Measurements from ENCODE around the gene PLEKHM2. TPM values are rescaled to one million over a fixed set of nuclear protein-coding genes. Genes with fewer than 3 reads are reported as not detected.
"Not testable (repeated sequence)": the region's sequence is repeated elsewhere in the genome, so short reads cannot be mapped to it uniquely, and the experiment has no call there.

The PLEKHM2 gene
- polyA plus RNA-seq, 1 donor: 26.6 TPM

GRCh38 chr1:15684468-15685291, 560 bp downstream of the PLEKHM2 start:
- H3K9me3 ChIP-seq (ENCODE audit: control insufficient read depth, low read depth, low read length): no peaks in the 10 kb centered on the region
- WGBS (ENCODE audit: insufficient coverage, low lambda C conversion rate): no CpG with 5 or more reads among the region's 72 CpGs
- H3K4me1 ChIP-seq (ENCODE audit: control insufficient read depth, insufficient read depth, low read length): peaks cover 22% of the 10 kb centered on the region

DNA sequence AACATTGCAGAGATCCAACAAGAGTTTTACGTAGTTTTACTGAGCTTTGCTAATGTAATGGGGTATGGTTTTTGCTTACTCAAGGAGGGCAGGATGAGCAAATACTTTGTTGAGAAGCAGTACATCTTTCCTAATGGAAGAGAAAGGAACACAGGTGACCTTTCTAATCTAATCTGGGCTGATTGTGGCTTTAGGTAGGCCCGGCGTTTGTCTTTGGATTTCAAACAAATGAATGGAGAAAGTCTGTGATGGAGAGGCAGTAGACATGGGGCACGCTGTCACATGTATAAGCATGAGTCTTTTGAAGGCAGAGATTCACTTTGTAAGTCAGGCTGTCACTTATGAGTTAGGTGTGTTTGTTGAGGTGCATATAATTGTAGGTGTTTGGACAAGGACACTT, 1.7 kb downstream of the PLEKHM2 start:
- Histone ChIP-seq H3K9me3 (ENCODE audit: control insufficient read depth, low read depth, low read length) (no peaks in the 10 kb centered on the region), H3K4me3 (ENCODE audit: low read length) (no peak overlapping the region)
- no CpG with 5 or more reads among the region's 4 CpGs for WGBS (ENCODE audit: insufficient coverage, low lambda C conversion rate)

More at GRCh38 chr1:15684468-15685291, 560 bp downstream of the PLEKHM2 start:
- H3K27me3 ChIP-seq (ENCODE audit: control insufficient read depth, insufficient read depth, low read length): no peaks in the 10 kb centered on the region
- peak in 1 of 2 donors; percentile 52 for DNase-seq
- peak overlapping the region; percentile 56 for H3K27ac ChIP-seq (ENCODE audit: low read length)
- H3K36me3 ChIP-seq (ENCODE audit: control insufficient read depth, insufficient read depth, low read length): peaks cover 5% of the 10 kb centered on the region
- peak overlapping the region; percentile 88 for H3K4me3 ChIP-seq (ENCODE audit: low read length)

DNA sequence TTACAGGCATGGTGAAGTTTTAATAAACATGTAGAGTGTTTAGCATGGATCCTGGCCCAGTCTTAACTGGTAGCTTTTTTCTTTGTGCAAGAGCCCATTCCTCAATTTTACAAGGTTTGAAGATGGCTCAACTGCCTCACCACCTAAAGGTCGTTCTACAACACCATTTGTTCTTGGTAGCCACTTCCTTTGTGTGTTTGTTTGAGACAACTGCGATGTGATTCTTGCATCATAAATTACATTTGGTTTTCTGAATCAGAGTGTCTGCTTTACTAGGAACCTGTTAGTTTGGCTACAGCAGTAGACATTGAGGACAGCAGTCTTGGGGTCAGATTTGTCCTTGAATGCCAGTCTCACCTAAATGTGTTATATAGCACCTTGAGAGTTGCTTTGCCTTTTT, 3.3 kb downstream of the PLEKHM2 start:
- WGBS (ENCODE audit: insufficient coverage, low lambda C conversion rate): no CpG with 5 or more reads among the region's 2 CpGs
- H3K27me3 ChIP-seq (ENCODE audit: control insufficient read depth, insufficient read depth, low read length): no peaks in the 10 kb centered on the region
- no peak overlapping the region for H3K27ac ChIP-seq (ENCODE audit: low read length)
- DNase-seq: no peak
- peaks cover 5% of the 10 kb centered on the region for H3K36me3 ChIP-seq (ENCODE audit: control insufficient read depth, insufficient read depth, low read length)
- H3K4me1 ChIP-seq (ENCODE audit: control insufficient read depth, insufficient read depth, low read length): peaks cover 13% of the 10 kb centered on the region
- H3K9me3 ChIP-seq (ENCODE audit: control insufficient read depth, low read depth, low read length): no peaks in the 10 kb centered on the region
- no peak overlapping the region for H3K4me3 ChIP-seq (ENCODE audit: low read length)

More for the DNA sequence above, 1.7 kb downstream of the PLEKHM2 start:
- Histone ChIP-seq H3K4me1 (ENCODE audit: control insufficient read depth, insufficient read depth, low read length) (peaks cover 22% of the 10 kb centered on the region), H3K27ac (ENCODE audit: low read length) (no peak overlapping the region), H3K27me3 (ENCODE audit: control insufficient read depth, insufficient read depth, low read length) (no peaks in the 10 kb centered on the region), H3K36me3 (ENCODE audit: control insufficient read depth, insufficient read depth, low read length) (peaks cover 5% of the 10 kb centered on the region)
- DNase-seq: no peak

DNA sequence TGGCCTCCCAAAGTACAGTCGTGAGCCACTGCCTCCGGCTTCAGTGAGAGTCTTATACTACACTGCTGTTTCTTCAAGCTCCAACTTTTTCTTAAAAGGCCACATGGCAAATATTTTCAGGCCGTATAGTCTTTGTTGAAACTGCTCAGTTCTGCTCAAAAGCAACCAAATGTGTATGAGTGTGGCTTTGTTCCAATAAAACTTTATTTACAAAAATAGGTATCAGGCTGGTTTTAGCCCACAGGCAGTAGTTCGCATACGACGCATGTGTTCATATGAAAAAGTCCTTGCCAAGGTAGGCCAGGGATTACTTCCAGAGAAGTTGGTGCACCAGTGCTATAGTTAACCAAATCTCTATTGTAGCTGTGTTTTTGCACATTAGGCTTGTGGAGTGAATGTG, 6.2 kb downstream of the PLEKHM2 start:
- no peak for DNase-seq
- WGBS (ENCODE audit: insufficient coverage, low lambda C conversion rate): no CpG with 5 or more reads among the region's 6 CpGs
- Histone ChIP-seq H3K36me3 (ENCODE audit: control insufficient read depth, insufficient read depth, low read length) (peaks cover 5% of the 10 kb centered on the region), H3K27ac (ENCODE audit: low read length) (no peak overlapping the region), H3K4me3 (ENCODE audit: low read length) (no peak overlapping the region), H3K4me1 (ENCODE audit: control insufficient read depth, insufficient read depth, low read length) (peaks cover 6% of the 10 kb centered on the region), H3K9me3 (ENCODE audit: control insufficient read depth, low read depth, low read length) (no peaks in the 10 kb centered on the region), H3K27me3 (ENCODE audit: control insufficient read depth, insufficient read depth, low read length) (no peaks in the 10 kb centered on the region)

- H3K4me1 ChIP-seq (ENCODE audit: control insufficient read depth, insufficient read depth, low read length): no peaks in the 10 kb centered on the region
Measured at GRCh38 chr1:15691434-15692032, 7.4 kb downstream of the PLEKHM2 start.

GRCh38 chr1:15692121-15692682, 8.1 kb downstream of the PLEKHM2 start:
- WGBS (ENCODE audit: insufficient coverage, low lambda C conversion rate): no CpG with 5 or more reads among the region's 5 CpGs
- Histone ChIP-seq H3K27ac (ENCODE audit: low read length) (no peak overlapping the region), H3K27me3 (ENCODE audit: control insufficient read depth, insufficient read depth, low read length) (no peaks in the 10 kb centered on the region)

More at GRCh38 chr1:15691434-15692032, 7.4 kb downstream of the PLEKHM2 start:
- 100% methylated on average over 1 of the region's 11 CpGs for WGBS (ENCODE audit: insufficient coverage, low lambda C conversion rate)
- Histone ChIP-seq H3K27me3 (ENCODE audit: control insufficient read depth, insufficient read depth, low read length) (no peaks in the 10 kb centered on the region), H3K4me3 (ENCODE audit: low read length) (no peak overlapping the region), H3K9me3 (ENCODE audit: control insufficient read depth, low read depth, low read length) (no peaks in the 10 kb centered on the region), H3K36me3 (ENCODE audit: control insufficient read depth, insufficient read depth, low read length) (peaks cover 10% of the 10 kb centered on the region), H3K27ac (ENCODE audit: low read length) (no peak overlapping the region)
- DNase-seq: no peak

DNA sequence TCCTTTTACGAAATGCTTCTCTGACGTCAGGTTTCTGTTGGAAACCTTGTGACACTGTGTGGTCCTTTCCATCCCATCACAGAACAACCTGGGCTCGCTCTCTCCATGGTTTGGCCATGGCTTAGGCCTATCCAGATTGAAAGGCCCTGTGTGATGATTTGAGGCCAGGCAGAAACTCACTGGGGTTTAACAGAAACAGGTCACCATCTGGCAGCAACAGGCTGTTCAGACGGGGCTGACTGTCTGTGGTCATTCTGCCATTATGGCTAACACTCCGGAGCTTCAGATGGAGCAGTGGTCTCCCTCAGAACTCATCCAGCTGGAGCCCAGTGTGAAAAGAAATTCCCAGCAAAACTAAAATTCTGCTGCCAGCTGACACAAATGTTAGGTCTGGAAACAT, 9.3 kb downstream of the PLEKHM2 start:
- H3K4me1 ChIP-seq (ENCODE audit: control insufficient read depth, insufficient read depth, low read length): no peaks in the 10 kb centered on the region
- no CpG with 5 or more reads among the region's 5 CpGs for WGBS (ENCODE audit: insufficient coverage, low lambda C conversion rate)
- peaks cover 16% of the 10 kb centered on the region for H3K36me3 ChIP-seq (ENCODE audit: control insufficient read depth, insufficient read depth, low read length)
- H3K9me3 ChIP-seq (ENCODE audit: control insufficient read depth, low read depth, low read length): no peaks in the 10 kb centered on the region
- no peaks in the 10 kb centered on the region for H3K27me3 ChIP-seq (ENCODE audit: control insufficient read depth, insufficient read depth, low read length)
- no peak overlapping the region for H3K4me3 ChIP-seq (ENCODE audit: low read length)
- H3K27ac ChIP-seq (ENCODE audit: low read length): no peak overlapping the region
- DNase-seq: no peak

More at GRCh38 chr1:15692121-15692682, 8.1 kb downstream of the PLEKHM2 start:
- Histone ChIP-seq H3K4me1 (ENCODE audit: control insufficient read depth, insufficient read depth, low read length) (no peaks in the 10 kb centered on the region), H3K36me3 (ENCODE audit: control insufficient read depth, insufficient read depth, low read length) (peaks cover 16% of the 10 kb centered on the region), H3K4me3 (ENCODE audit: low read length) (no peak overlapping the region), H3K9me3 (ENCODE audit: control insufficient read depth, low read depth, low read length) (no peaks in the 10 kb centered on the region)
- no peak for DNase-seq

- no peaks in the 10 kb centered on the region for H3K4me1 ChIP-seq (ENCODE audit: control insufficient read depth, insufficient read depth, low read length)
- H3K4me3 ChIP-seq (ENCODE audit: low read length): no peak overlapping the region
- no CpG with 5 or more reads among the region's 10 CpGs for WGBS (ENCODE audit: insufficient coverage, low lambda C conversion rate)
- no peak for DNase-seq
- peaks cover 11% of the 10 kb centered on the region for H3K36me3 ChIP-seq (ENCODE audit: control insufficient read depth, insufficient read depth, low read length)
- H3K9me3 ChIP-seq (ENCODE audit: control insufficient read depth, low read depth, low read length): no peaks in the 10 kb centered on the region
- H3K27ac ChIP-seq (ENCODE audit: low read length): no peak overlapping the region
- no peaks in the 10 kb centered on the region for H3K27me3 ChIP-seq (ENCODE audit: control insufficient read depth, insufficient read depth, low read length)
Measured at GRCh38 chr1:15696956-15697521, 12.9 kb downstream of the PLEKHM2 start.

DNA sequence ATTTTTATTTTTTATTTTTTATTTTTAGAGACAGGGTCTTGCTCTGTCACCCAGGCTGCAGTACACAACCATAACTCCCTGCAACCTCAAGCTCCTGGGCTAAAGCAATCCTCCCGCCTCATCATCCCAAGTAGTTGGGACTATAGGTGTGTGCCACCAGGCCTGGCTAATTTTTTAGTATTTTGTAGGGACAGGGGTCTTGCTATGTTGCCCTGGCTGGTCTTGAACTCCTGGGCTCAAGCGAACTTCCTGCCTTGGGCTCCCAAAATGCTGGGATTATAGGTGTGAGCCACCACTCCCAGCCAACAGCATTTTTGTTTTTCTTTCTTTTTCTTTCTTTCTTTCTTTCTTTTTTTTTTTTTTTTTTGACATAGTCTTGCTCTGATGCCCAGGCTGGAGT, 14.1 kb downstream of the PLEKHM2 start:
- Histone ChIP-seq H3K27ac (ENCODE audit: low read length) (no peak overlapping the region), H3K4me3 (ENCODE audit: low read length) (no peak overlapping the region), H3K9me3 (ENCODE audit: control insufficient read depth, low read depth, low read length) (no peaks in the 10 kb centered on the region), H3K36me3 (ENCODE audit: control insufficient read depth, insufficient read depth, low read length) (peaks cover 11% of the 10 kb centered on the region), H3K27me3 (ENCODE audit: control insufficient read depth, insufficient read depth, low read length) (no peaks in the 10 kb centered on the region), H3K4me1 (ENCODE audit: control insufficient read depth, insufficient read depth, low read length) (peaks cover 5% of the 10 kb centered on the region)
- no peak for DNase-seq
- 100% methylated on average over 1 of the region's 2 CpGs for WGBS (ENCODE audit: insufficient coverage, low lambda C conversion rate)

DNA sequence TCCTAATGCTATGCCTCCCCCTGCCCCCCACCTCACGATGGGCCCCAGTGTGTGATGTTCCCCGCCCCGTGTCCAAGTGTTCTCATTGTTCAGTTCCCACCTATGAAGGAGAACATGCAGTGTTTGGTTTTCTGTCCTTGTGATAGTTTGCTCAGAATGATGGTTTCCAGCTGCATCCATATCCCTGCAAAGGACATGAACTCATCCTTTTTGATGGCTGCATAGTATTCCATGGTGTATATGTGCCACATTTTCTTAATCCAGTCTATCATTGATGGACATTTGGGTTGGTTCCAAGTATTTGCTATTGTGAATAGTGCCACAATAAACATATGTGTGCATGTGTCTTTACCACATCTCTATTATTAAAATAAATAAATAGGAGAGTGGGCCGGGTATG, 15.2 kb downstream of the PLEKHM2 start:
- H3K4me3 ChIP-seq (ENCODE audit: low read length); H3K27me3 ChIP-seq (ENCODE audit: control insufficient read depth, insufficient read depth, low read length); H3K9me3 ChIP-seq (ENCODE audit: control insufficient read depth, low read depth, low read length); H3K27ac ChIP-seq (ENCODE audit: low read length); DNase-seq: not testable (repeated sequence)
- no CpG with 5 or more reads among the region's 4 CpGs for WGBS (ENCODE audit: insufficient coverage, low lambda C conversion rate)
- peaks cover 11% of the 10 kb centered on the region for H3K36me3 ChIP-seq (ENCODE audit: control insufficient read depth, insufficient read depth, low read length)
- H3K4me1 ChIP-seq (ENCODE audit: control insufficient read depth, insufficient read depth, low read length): peaks cover 14% of the 10 kb centered on the region
